ENCODE data around the gene LPAR1.

DNA sequence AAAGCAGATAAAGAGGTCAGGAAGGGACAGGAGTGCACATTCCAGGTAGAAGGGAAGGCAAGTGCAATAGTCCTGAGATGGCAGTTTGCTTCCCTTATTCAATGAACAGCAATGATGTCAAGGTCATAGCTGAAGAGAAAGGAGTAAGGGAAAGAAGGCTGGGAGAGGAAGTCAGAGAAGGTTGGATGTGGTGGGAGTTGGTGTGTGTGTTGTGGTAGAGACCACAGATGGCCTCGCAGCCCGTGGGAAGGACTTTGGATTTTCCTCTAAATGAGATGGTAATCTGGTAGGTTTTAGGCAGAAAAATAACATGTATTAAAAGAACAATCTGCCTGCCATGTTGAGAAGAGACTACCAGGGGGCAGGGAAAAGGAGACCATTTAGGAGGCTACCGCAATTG lies 25.1 kb upstream of the LPAR1 start:
- TF ChIP-seq ATF3 (IDR thresholded peaks at IDR 0.05; ENCODE audit: borderline replicate concordance, extremely low read depth, low read depth, low read length): no peak
- no peak for TF ChIP-seq MTA2 (IDR thresholded peaks at IDR 0.05; ENCODE audit: low read depth)

All from GM12878 (cell line).